Stimulated activated naive CD8-positive, alpha-beta T cell treated with anti-CD3 and anti-CD28 coated beads, Interleukin-15, amount 100 ng/mL, for 72 hours (primary cell): Measurements from ENCODE around the gene ZNHIT1.

Experiments
- ATAC-seq: fragments of 150-1000 bp; cut with Tn5 transposase; 2 replicates; pipeline ENCODE4 v1.10.0; 2021; ENCODE audit warnings: mild to moderate bottlenecking, moderate library complexity
- DNase-seq, 2 donors: peaks; one replicate each; pipeline ENCODE4 v3.0.0; 2021 to 2022
- H3K27ac Mint-ChIP-seq, 2 donors: one replicate each; pipeline ENCODE4 v1.8.0; 2022; ENCODE audit warnings: mild to moderate bottlenecking in 2 of 2, mixed read lengths in 2 of 2, moderate library complexity in 2 of 2
- H3K27me3 Mint-ChIP-seq: one replicate; pipeline ENCODE4 v1.8.0; 2022; ENCODE audit warnings: mixed read lengths
- H3K4me1 Mint-ChIP-seq: one replicate; pipeline ENCODE4 v1.8.0; 2022; ENCODE audit warnings: mild to moderate bottlenecking, mixed read lengths
- H3K4me3 Mint-ChIP-seq, 2 donors: one replicate each; pipeline ENCODE4 v1.8.0; 2022; ENCODE audit warnings: mild to moderate bottlenecking in 2 of 2, mixed read lengths in 2 of 2, moderate library complexity in 1 of 2
- H3K9me3 Mint-ChIP-seq, 2 donors: one replicate each; pipeline ENCODE4 v1.8.0; 2022; ENCODE audit warnings: mixed read lengths in 2 of 2

The ZNHIT1 gene

DNA sequence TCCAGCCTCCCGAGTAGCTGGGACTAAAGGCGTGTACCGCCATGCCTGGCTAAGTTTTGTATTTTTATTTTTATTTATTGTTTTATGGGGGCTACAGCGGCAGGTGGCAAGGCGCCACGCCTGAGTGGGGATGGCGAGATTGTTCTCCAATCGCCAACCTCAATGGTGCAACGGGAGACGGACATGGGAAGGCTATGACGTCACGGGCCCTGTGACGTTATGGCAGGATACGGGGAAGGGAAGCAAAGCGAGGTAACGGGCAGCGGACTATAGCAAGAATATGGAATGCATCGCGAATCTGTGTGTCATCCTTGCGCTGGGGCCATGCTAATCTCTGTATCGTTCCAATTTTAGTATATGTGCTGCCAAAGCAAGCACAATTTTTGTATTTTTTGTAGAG is 51.7 kb downstream of the ZNHIT1 start:
- DNase-seq (no peak), ATAC-seq (no peak)
- Mint-ChIP-seq H3K4me3 (no peak overlapping the region), H3K9me3 (no peaks in the 10 kb centered on the region), H3K27ac (no peak overlapping the region), H3K27me3 (no peaks in the 10 kb centered on the region), H3K4me1 (no peaks in the 10 kb centered on the region)

DNA sequence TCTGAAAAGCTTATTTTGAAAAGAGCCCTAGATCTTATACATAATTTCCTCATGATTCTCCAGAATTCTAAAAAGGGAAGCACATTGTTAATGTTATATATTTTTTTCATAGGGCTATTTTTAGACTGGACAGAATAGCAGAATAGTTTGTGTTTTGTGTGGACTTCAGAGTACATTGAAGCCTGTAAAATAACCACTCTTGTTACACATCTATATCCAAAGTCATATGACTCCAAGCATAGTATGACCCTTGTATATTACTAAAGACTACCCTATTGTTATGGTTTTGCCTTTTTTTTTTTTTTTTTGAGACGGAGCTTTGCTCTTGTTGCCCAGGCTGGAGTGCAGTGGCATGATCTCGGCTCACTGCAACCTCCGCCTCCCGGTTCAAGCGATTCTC is 53.1 kb downstream of the ZNHIT1 start:
- Mint-ChIP-seq H3K9me3 (no peaks in the 10 kb centered on the region), H3K27me3 (no peaks in the 10 kb centered on the region), H3K27ac (no peak overlapping the region), H3K4me1 (no peaks in the 10 kb centered on the region), H3K4me3 (no peak overlapping the region)
- ATAC-seq, result no peak
- no peak for DNase-seq

DNA sequence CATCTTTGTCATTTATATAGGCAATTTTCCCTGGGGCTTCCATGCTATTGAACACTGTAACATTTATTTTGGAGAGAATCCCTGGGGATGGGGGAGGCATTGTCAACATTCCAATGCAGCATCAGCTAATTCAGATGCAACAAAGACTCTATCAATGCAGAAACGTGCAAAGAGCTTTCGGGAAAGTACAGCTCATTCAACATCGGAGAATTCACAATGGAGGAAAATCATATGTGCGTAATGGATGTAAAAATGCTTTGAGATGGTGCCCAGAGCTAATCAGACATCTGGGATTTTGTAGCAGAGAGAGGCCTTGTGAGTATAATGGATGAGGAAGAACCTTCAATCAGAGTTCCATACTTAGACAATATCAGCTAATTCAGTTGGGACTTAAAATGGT is 55.2 kb downstream of the ZNHIT1 start:
- Mint-ChIP-seq H3K9me3 (no peaks in the 10 kb centered on the region), H3K4me1 (no peaks in the 10 kb centered on the region), H3K4me3 (no peak overlapping the region), H3K27ac (no peak overlapping the region), H3K27me3 (peaks cover 16% of the 10 kb centered on the region)
- DNase-seq, result no peak
- no peak for ATAC-seq
